SK-N-SH (cell line): Measurements from ENCODE around the gene CENPP. TPM values are rescaled to one million over a fixed set of nuclear protein-coding genes. Genes with fewer than 3 reads are reported as not detected.
A peak's percentile ranks its signal among the peaks of the same experiment; 100 is the strongest.

Experiments
- CTCF ChIA-PET: fragments of 300-600, 350-600 bp; formaldehyde crosslinking; extraction: SDS; loops from one replicate; lab custom pipeline; 2021; lab: Yijun Ruan, JAX
- POLR2A ChIA-PET: fragments of 350-600 bp; sonication (Branson Sonifier 250); formaldehyde crosslinking; extraction: SDS; loops from one replicate; lab custom pipeline; 2020; ENCODE audit warnings: antibody characterized with exemption, inconsistent platforms; lab: Yijun Ruan, JAX
- DNase-seq: peaks from one replicate; pipeline ENCODE4 v3.0.0; 2012
- H2AFZ ChIP-seq: fragments of 200-600 bp; sonication (generic); 2 replicates; pipeline ENCODE4 v1.8.1; 2016; ENCODE audit warnings: antibody characterized with exemption, mild to moderate bottlenecking, low read depth
- H3F3A ChIP-seq: fragments of 200-600 bp; sonication (generic); replicated peaks from 2 replicates; pipeline ENCODE3; 2016; ENCODE audit warnings: antibody characterized with exemption, mild to moderate bottlenecking; ENCODE audit not compliant: insufficient read depth
- H3K27ac ChIP-seq, 2 experiments: fragments of 200-500 bp in 1 of 2; fragments of 200-600 bp in 1 of 2; sonication (Bioruptor generic) in 1 of 2; sonication (generic), shearing (Covaris generic) in 1 of 2; 2 replicates each; pipeline versions ENCODE4 v1.5.1 to v1.6.1; 2014 to 2016; ENCODE audit warnings: low read depth in 2 of 2, inconsistent platforms in 1 of 2, low read length in 1 of 2, mild to moderate bottlenecking in 1 of 2, mixed read lengths in 1 of 2
- H3K27me3 ChIP-seq: fragments of 200-600 bp; sonication (generic), shearing (Covaris generic); 2 replicates; pipeline ENCODE4 v1.6.1; 2016; ENCODE audit warnings: mixed run types; ENCODE audit not compliant: insufficient read depth
- H3K36me3 ChIP-seq, 2 experiments: fragments of 200-500 bp in 1 of 2; fragments of 200-600 bp in 1 of 2; sonication (Bioruptor generic) in 1 of 2; sonication (generic) in 1 of 2; replicated peaks in 1 of 2; 2 replicates each; pipeline versions ENCODE3 to v1.5.1; 2014 to 2016; ENCODE audit warnings: low read length in 1 of 2, mild to moderate bottlenecking in 1 of 2; ENCODE audit not compliant: insufficient read depth in 2 of 2, control insufficient read depth in 1 of 2
- H3K4me1 ChIP-seq, 2 experiments: fragments of 200-500 bp in 1 of 2; fragments of 200-600 bp in 1 of 2; sonication (Bioruptor generic) in 1 of 2; sonication (generic), shearing (Covaris generic) in 1 of 2; 2 replicates each; pipeline versions ENCODE4 v1.5.1 to v1.6.1; 2014 to 2016; ENCODE audit warnings: low read depth in 1 of 2, low read length in 1 of 2, mixed run types in 1 of 2; ENCODE audit not compliant: insufficient read depth in 2 of 2, control insufficient read depth in 1 of 2
- H3K4me2 ChIP-seq: fragments of 200-600 bp; sonication (generic), shearing (Covaris generic); 2 replicates; pipeline ENCODE4 v1.6.1; 2017; ENCODE audit warnings: mixed run types
- H3K4me3 ChIP-seq, 2 experiments: fragments of 200-500 bp in 1 of 2; fragments of 200-600 bp in 1 of 2; sonication (Bioruptor generic) in 1 of 2; sonication (generic), shearing (Covaris generic) in 1 of 2; 2 replicates each; pipeline versions ENCODE4 v1.5.1 to v1.8.1; 2014 to 2016; ENCODE audit warnings: low read depth in 2 of 2, inconsistent platforms in 1 of 2, low read length in 1 of 2, mild to moderate bottlenecking in 1 of 2, mixed read lengths in 1 of 2, moderate library complexity in 1 of 2
- H3K79me2 ChIP-seq: fragments of 200-600 bp; sonication (generic); 2 replicates; pipeline ENCODE4 v1.8.1; 2017; ENCODE audit warnings: mild to moderate bottlenecking; ENCODE audit not compliant: insufficient read depth
- H3K9ac ChIP-seq: fragments of 200-600 bp; sonication (generic); 2 replicates; pipeline ENCODE4 v1.6.1; 2017; ENCODE audit warnings: mixed run types
- H3K9me2 ChIP-seq: fragments of 200-600 bp; sonication (generic); 2 replicates; pipeline ENCODE4 v1.6.1; 2017; ENCODE audit warnings: mixed run types
- H3K9me3 ChIP-seq: fragments of 200-600 bp; sonication (generic); 2 replicates; pipeline ENCODE4 v1.6.1; 2017; ENCODE audit warnings: mixed run types, mild to moderate bottlenecking, moderate library complexity
- H4K20me1 ChIP-seq: fragments of 200-600 bp; sonication (generic); 2 replicates; pipeline ENCODE4 v1.6.1; 2017; ENCODE audit warnings: mild to moderate bottlenecking, mixed run types; ENCODE audit not compliant: insufficient read depth
- CHD2 ChIP-seq: fragments of 150-350 bp; IDR thresholded peaks from 2 replicates; pipeline ENCODE4 v1.6.1; 2018; ENCODE audit warnings: low read length; ENCODE audit not compliant: partially characterized antibody
- EP300 ChIP-seq, 2 experiments: IDR thresholded peaks; 2 replicates each; pipeline versions ENCODE4 v1.4.0 to v1.6.1; 2012; ENCODE audit warnings: borderline replicate concordance in 1 of 2, low read depth in 1 of 2, low read length in 1 of 2
- EZH2phosphoT487 ChIP-seq: fragments of 200-600 bp; sonication (generic); IDR thresholded peaks from 2 replicates; pipeline ENCODE4 v1.6.1; 2017; ENCODE audit warnings: low read depth, mixed run types, mild to moderate bottlenecking, antibody characterized with exemption, moderate library complexity, borderline replicate concordance
- FOXJ3 ChIP-seq: sonication (generic); formaldehyde crosslinking; IDR thresholded peaks from 2 replicates; pipeline ENCODE4 v1.5.1; 2020; ENCODE audit warnings: mild to moderate bottlenecking, missing genetic modification reagents
- FOXM1 ChIP-seq: IDR thresholded peaks from 2 replicates; pipeline ENCODE4 v1.4.0; 2012; ENCODE audit warnings: low read depth, mild to moderate bottlenecking
- GABPA ChIP-seq: IDR thresholded peaks from 2 replicates; pipeline ENCODE4 v1.4.0; 2012; ENCODE audit warnings: low read depth, mild to moderate bottlenecking
- GATA2 ChIP-seq: sonication (generic); formaldehyde crosslinking; IDR thresholded peaks from 2 replicates; pipeline ENCODE4 v1.5.0; 2020; ENCODE audit warnings: mild to moderate bottlenecking, missing genetic modification reagents
- JUND ChIP-seq: IDR thresholded peaks from 2 replicates; pipeline ENCODE4 v1.4.0; 2012
- MXI1 ChIP-seq: IDR thresholded peaks from 2 replicates; pipeline ENCODE4 v1.6.1; 2012; ENCODE audit warnings: mild to moderate bottlenecking, low read depth, low read length, improper control_type of control experiment
- POLR2AphosphoS5 ChIP-seq: IDR thresholded peaks from 2 replicates; pipeline ENCODE4 v1.6.1; 2012; ENCODE audit warnings: low read depth, low read length
- RCOR1 ChIP-seq: fragments of 150-350 bp; IDR thresholded peaks from 2 replicates; pipeline ENCODE4 v1.6.1; 2017; ENCODE audit warnings: antibody characterized with exemption, low read length
- RFX5 ChIP-seq: IDR thresholded peaks from 2 replicates; pipeline ENCODE4 v1.6.1; 2012; ENCODE audit warnings: mild to moderate bottlenecking, improper control_type of control experiment, low read length
- SMC3 ChIP-seq: IDR thresholded peaks from 2 replicates; pipeline ENCODE4 v1.6.1; 2012; ENCODE audit warnings: low read depth, low read length, improper control_type of control experiment
- TAF1 ChIP-seq: IDR thresholded peaks from 2 replicates; pipeline ENCODE4 v1.6.1; 2012; ENCODE audit warnings: low read depth, mild to moderate bottlenecking, low read length, moderate library complexity, borderline replicate concordance
- WGBS: methylation state at CpG from one replicate; pipeline ENCODE4 v1.1.6; 2017; ENCODE audit warnings: low lambda C conversion rate; 5-methylcytosine and 5-hydroxymethylcytosine counted together
- polyA plus RNA-seq, 3 experiments: library from polyadenylated mRNA; depleted of rRNA; stranded (reverse); fragments of >200 nt; gene quantifications; 2 replicates each; pipeline ENCODE4 v1.2.3, GENCODE V29; 2012
- TF ChIP-seq, protein P1 (sequence below): fragments of 150-350 bp; IDR thresholded peaks from 2 replicates; pipeline ENCODE4 v1.6.1; 2017; ENCODE audit warnings: antibody characterized with exemption, low read length, low read depth, borderline replicate concordance
- TF ChIP-seq, protein P2 (sequence below): IDR thresholded peaks from 2 replicates; pipeline ENCODE4 v1.6.1; 2012; ENCODE audit warnings: mild to moderate bottlenecking, low read depth, low read length, moderate library complexity
- TF ChIP-seq, protein P3 (sequence below): IDR thresholded peaks from 2 replicates; pipeline ENCODE4 v1.4.0; 2012; ENCODE audit warnings: low read depth
- TF ChIP-seq, protein P4 (sequence below): IDR thresholded peaks from 2 replicates; pipeline ENCODE4; 2012

Gene CENPP
- polyA plus RNA-seq, 1 of the 3 experiments (the other 2 are of a cell fraction) = 1.3 TPM

DNA sequence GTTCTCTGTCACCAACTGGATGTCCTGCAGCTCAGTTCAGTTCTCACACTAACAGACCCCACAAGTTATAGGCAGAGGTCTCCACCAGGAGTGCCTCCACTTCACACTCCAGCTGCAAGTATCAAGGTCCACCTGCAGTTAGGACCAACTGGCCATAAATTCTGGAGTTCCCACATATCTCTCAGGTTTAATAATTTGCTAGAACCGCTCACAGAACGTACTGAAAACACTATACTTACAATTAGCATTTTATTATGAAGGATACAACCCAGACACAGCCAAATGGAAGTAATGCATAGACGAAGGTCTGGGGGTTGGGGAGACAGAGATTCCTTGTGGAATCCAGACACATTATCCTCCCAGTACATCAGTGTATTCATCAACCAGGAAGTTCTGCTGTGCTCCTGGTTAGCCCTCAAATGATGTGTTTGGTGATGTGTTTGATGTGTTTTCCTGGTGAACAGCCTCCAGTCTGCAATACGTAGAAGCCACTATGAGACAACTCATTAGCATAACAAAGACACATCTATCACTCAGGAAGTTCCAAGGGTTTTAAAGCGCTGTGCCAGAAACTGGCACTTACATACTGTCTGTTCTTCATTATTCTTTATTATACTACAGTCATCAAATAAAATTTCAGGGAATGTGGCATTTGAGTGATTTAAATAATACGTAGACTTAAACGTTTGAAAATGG is 53.3 kb downstream of the CENPP start:
- CTCF ChIA-PET = no interaction called here

More for the DNA sequence above, 53.3 kb downstream of the CENPP start:
- no peak for DNase-seq
- peaks cover 9% of the 10 kb centered on the region; the same call in 1 of the 2 replicates for H3K9me3 ChIP-seq
- peaks cover 2 to 22% of the 10 kb centered on the region in 2 experiments; a peak in 3 of 4 replicates for H3K4me1 ChIP-seq
- H3K9ac ChIP-seq = no peak overlapping the region
- TF ChIP-seq, protein P1, sequence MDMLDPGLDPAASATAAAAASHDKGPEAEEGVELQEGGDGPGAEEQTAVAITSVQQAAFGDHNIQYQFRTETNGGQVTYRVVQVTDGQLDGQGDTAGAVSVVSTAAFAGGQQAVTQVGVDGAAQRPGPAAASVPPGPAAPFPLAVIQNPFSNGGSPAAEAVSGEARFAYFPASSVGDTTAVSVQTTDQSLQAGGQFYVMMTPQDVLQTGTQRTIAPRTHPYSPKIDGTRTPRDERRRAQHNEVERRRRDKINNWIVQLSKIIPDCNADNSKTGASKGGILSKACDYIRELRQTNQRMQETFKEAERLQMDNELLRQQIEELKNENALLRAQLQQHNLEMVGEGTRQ = no peak
- TF ChIP-seq, protein P2, sequence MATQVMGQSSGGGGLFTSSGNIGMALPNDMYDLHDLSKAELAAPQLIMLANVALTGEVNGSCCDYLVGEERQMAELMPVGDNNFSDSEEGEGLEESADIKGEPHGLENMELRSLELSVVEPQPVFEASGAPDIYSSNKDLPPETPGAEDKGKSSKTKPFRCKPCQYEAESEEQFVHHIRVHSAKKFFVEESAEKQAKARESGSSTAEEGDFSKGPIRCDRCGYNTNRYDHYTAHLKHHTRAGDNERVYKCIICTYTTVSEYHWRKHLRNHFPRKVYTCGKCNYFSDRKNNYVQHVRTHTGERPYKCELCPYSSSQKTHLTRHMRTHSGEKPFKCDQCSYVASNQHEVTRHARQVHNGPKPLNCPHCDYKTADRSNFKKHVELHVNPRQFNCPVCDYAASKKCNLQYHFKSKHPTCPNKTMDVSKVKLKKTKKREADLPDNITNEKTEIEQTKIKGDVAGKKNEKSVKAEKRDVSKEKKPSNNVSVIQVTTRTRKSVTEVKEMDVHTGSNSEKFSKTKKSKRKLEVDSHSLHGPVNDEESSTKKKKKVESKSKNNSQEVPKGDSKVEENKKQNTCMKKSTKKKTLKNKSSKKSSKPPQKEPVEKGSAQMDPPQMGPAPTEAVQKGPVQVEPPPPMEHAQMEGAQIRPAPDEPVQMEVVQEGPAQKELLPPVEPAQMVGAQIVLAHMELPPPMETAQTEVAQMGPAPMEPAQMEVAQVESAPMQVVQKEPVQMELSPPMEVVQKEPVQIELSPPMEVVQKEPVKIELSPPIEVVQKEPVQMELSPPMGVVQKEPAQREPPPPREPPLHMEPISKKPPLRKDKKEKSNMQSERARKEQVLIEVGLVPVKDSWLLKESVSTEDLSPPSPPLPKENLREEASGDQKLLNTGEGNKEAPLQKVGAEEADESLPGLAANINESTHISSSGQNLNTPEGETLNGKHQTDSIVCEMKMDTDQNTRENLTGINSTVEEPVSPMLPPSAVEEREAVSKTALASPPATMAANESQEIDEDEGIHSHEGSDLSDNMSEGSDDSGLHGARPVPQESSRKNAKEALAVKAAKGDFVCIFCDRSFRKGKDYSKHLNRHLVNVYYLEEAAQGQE = no peak
- TF ChIP-seq GABPA = no peak
- no peak for TF ChIP-seq FOXM1
- no peak for TF ChIP-seq MXI1
- no peak for TF ChIP-seq EZH2phosphoT487
- TF ChIP-seq GATA2 (CRISPR knock-in tag) = no peak
- TF ChIP-seq RFX5 = no peak
- TF ChIP-seq FOXJ3 (CRISPR knock-in tag) = no peak
- TF ChIP-seq TAF1 = no peak
- TF ChIP-seq, protein P3, sequence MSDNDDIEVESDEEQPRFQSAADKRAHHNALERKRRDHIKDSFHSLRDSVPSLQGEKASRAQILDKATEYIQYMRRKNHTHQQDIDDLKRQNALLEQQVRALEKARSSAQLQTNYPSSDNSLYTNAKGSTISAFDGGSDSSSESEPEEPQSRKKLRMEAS = no peak
- TF ChIP-seq SMC3 = no peak
- TF ChIP-seq JUND = no peak
- no peak for TF ChIP-seq RCOR1
- TF ChIP-seq, protein P4, sequence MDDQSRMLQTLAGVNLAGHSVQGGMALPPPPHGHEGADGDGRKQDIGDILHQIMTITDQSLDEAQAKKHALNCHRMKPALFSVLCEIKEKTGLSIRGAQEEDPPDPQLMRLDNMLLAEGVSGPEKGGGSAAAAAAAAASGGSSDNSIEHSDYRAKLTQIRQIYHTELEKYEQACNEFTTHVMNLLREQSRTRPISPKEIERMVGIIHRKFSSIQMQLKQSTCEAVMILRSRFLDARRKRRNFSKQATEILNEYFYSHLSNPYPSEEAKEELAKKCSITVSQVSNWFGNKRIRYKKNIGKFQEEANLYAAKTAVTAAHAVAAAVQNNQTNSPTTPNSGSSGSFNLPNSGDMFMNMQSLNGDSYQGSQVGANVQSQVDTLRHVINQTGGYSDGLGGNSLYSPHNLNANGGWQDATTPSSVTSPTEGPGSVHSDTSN = no peak
- no peak for TF ChIP-seq EP300 (IDR thresholded peaks at IDR 0.05; ENCODE audit: borderline replicate concordance in 1 of 2, low read depth in 1 of 2, low read length in 1 of 2)
- TF ChIP-seq POLR2AphosphoS5 = no peak
- no peak for TF ChIP-seq CHD2
- H4K20me1 ChIP-seq = no peaks in the 10 kb centered on the region
- no peaks in the 10 kb centered on the region for H3K36me3 ChIP-seq
- H3K79me2 ChIP-seq = no peaks in the 10 kb centered on the region
- no peaks in the 10 kb centered on the region for H3K27me3 ChIP-seq
- no peak overlapping the region for H3K4me3 ChIP-seq
- H3F3A ChIP-seq = peaks cover 17% of the 10 kb centered on the region
- H3K9me2 ChIP-seq = no peaks in the 10 kb centered on the region
- H3K4me2 ChIP-seq = 0 out of 2 replicates have a peak overlapping the region, but pooled peaks have one; percentile 1
- WGBS = 53% methylated on average over 7 of the region's 7 CpGs
- peak overlapping the region; percentile 54; the same call in 1 of the 2 replicates for H2AFZ ChIP-seq
- peak overlapping the region; percentile 45 to 50 for H3K27ac ChIP-seq
- POLR2A ChIA-PET = no interaction called here
